SU-DHL-6 (cell line): ENCODE results near the gene JPH4.

ENCODE experiments used
- H2AFZ ChIP-seq: fragments of 200-600 bp; sonication (generic); 2 replicates; pipeline ENCODE4 v1.6.1; 2014; ENCODE audit warnings: low read depth, mild to moderate bottlenecking, moderate library complexity, mixed read lengths, antibody characterized with exemption, low read length; ENCODE audit not compliant: severe bottlenecking
- H3F3A ChIP-seq: fragments of 200-600 bp; shearing (Covaris generic); 2 replicates; pipeline ENCODE4 v1.6.0; 2016; ENCODE audit warnings: antibody characterized with exemption, mild to moderate bottlenecking; ENCODE audit not compliant: insufficient read depth
- H3K27ac ChIP-seq: fragments of 200-600 bp; sonication (generic); 2 replicates; pipeline ENCODE4 v1.5.1; 2016; ENCODE audit warnings: low read depth, mild to moderate bottlenecking, low read length, moderate library complexity, mixed read lengths
- H3K27me3 ChIP-seq: fragments of 200-600 bp; sonication (generic), shearing (Covaris generic); 2 replicates; pipeline ENCODE4 v1.6.0; 2014; ENCODE audit warnings: mild to moderate bottlenecking, low read length
- H3K36me3 ChIP-seq: fragments of 200-600 bp; sonication (generic); 2 replicates; pipeline ENCODE4 v1.6.1; 2014; ENCODE audit warnings: mild to moderate bottlenecking, low read length, mixed read lengths
- H3K4me2 ChIP-seq: fragments of 300-600, 200-600 bp; shearing (Covaris generic), sonication (generic); 2 replicates; pipeline ENCODE4 v1.6.0; 2014; ENCODE audit warnings: low read length, low read depth, mild to moderate bottlenecking; ENCODE audit not compliant: poor library complexity, severe bottlenecking
- H3K4me3 ChIP-seq: fragments of 200-600 bp; sonication (generic); 2 replicates; pipeline ENCODE4 v1.5.1; 2014; ENCODE audit warnings: antibody characterized with exemption, low read length, mild to moderate bottlenecking, mixed read lengths; ENCODE audit not compliant: insufficient read depth, poor library complexity, severe bottlenecking
- H3K79me2 ChIP-seq: fragments of 200-600 bp; sonication (generic); 2 replicates; pipeline ENCODE4 v1.6.1; 2014; ENCODE audit warnings: mild to moderate bottlenecking, low read length, moderate library complexity; ENCODE audit not compliant: insufficient read depth
- H3K9ac ChIP-seq: fragments of 200-600 bp; sonication (generic); 2 replicates; pipeline ENCODE4 v1.7.0; 2014; ENCODE audit warnings: mild to moderate bottlenecking, low read length
- H3K9me2 ChIP-seq: fragments of 200-600 bp; sonication (generic); replicated peaks from 2 replicates; pipeline ENCODE4 v1.6.1; 2014; ENCODE audit warnings: low read length; ENCODE audit not compliant: insufficient read depth
- H3K9me3 ChIP-seq: fragments of 200-600 bp; sonication (generic); 2 replicates; pipeline ENCODE4 v1.6.1; 2014; ENCODE audit warnings: low read length, mixed read lengths; ENCODE audit not compliant: insufficient read depth
- H4K20me1 ChIP-seq: fragments of 200-600 bp; sonication (generic); 2 replicates; pipeline ENCODE4 v1.6.1; 2014; ENCODE audit warnings: low read depth, mild to moderate bottlenecking, antibody characterized with exemption, low read length, moderate library complexity, mixed read lengths
- EZH2phosphoT487 ChIP-seq: fragments of 200-600 bp; sonication (generic), shearing (Covaris generic); conservative IDR thresholded peaks from 2 replicates; pipeline ENCODE4 v1.6.1; 2018; ENCODE audit warnings: mild to moderate bottlenecking, antibody characterized with exemption, low read length, moderate library complexity, mixed read lengths
- TF ChIP-seq, protein P1 (sequence below): fragments of 200-600 bp; sonication (generic); IDR thresholded peaks from one replicate; pipeline ENCODE4 v1.5.1; 2017; ENCODE audit warnings: antibody characterized with exemption, mild to moderate bottlenecking, low read length, moderate library complexity; ENCODE audit not compliant: insufficient read depth, poor library complexity, severe bottlenecking

JPH4 gene

GRCh38 chr14:23624830-23625404 is 46.3 kb upstream of the JPH4 start:
- Histone ChIP-seq H3K9ac (no peak overlapping the region), H3K27me3 (no peaks in the 10 kb centered on the region)

DNA sequence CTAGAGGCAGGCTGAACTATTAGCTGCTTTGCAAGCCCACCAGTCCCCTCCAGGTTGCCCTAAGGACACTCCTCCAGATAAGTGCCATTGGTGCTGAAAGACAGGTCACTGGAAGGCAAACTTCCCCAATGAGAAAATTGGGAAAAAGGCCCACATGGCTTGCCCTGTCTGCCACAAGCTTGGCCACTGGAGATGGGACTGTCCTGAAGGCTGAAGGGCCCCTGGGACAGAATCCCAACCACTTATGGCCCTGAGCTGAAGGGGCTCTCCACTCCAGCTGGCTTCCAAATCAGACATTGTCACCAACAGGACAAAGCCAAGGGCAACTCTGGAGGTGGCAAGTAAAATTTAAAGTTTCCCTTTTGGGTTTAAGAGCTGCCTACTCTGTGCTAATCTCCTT is 45.4 kb upstream of the JPH4 start:
- Histone ChIP-seq H3K36me3 (no peaks in the 10 kb centered on the region), H3K9me3 (peaks cover 23% of the 10 kb centered on the region; the same call in 1 of the 2 replicates), H3K9me2 (no peaks in the 10 kb centered on the region), H3K27me3 (no peaks in the 10 kb centered on the region), H4K20me1 (no peaks in the 10 kb centered on the region), H3K4me2 (no peak overlapping the region), H3K79me2 (no peaks in the 10 kb centered on the region), H3F3A (no peaks in the 10 kb centered on the region), H3K27ac (no peak overlapping the region), H3K9ac (no peak overlapping the region), H2AFZ (no peak overlapping the region), H3K4me3 (no peak overlapping the region)
- TF ChIP-seq EZH2phosphoT487, result no peak
- TF ChIP-seq, protein P1, sequence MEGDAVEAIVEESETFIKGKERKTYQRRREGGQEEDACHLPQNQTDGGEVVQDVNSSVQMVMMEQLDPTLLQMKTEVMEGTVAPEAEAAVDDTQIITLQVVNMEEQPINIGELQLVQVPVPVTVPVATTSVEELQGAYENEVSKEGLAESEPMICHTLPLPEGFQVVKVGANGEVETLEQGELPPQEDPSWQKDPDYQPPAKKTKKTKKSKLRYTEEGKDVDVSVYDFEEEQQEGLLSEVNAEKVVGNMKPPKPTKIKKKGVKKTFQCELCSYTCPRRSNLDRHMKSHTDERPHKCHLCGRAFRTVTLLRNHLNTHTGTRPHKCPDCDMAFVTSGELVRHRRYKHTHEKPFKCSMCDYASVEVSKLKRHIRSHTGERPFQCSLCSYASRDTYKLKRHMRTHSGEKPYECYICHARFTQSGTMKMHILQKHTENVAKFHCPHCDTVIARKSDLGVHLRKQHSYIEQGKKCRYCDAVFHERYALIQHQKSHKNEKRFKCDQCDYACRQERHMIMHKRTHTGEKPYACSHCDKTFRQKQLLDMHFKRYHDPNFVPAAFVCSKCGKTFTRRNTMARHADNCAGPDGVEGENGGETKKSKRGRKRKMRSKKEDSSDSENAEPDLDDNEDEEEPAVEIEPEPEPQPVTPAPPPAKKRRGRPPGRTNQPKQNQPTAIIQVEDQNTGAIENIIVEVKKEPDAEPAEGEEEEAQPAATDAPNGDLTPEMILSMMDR, result no peak

More at GRCh38 chr14:23624830-23625404, 46.3 kb upstream of the JPH4 start:
- no peaks in the 10 kb centered on the region for H4K20me1 ChIP-seq
- no peak overlapping the region for H3K4me3 ChIP-seq
- no peaks in the 10 kb centered on the region for H3K36me3 ChIP-seq
- no peaks in the 10 kb centered on the region for H3F3A ChIP-seq
- H3K4me2 ChIP-seq, result no peak overlapping the region
- no peak overlapping the region for H2AFZ ChIP-seq
- H3K9me2 ChIP-seq, result no peaks in the 10 kb centered on the region
- TF ChIP-seq EZH2phosphoT487, result no peak
- TF ChIP-seq, protein P1, result no peak
- no peaks in the 10 kb centered on the region for H3K79me2 ChIP-seq
- no peak overlapping the region for H3K27ac ChIP-seq
- H3K9me3 ChIP-seq, result peaks cover 23% of the 10 kb centered on the region; the same call in 1 of the 2 replicates

GRCh38 chr14:23622990-23623389 is 44.4 kb upstream of the JPH4 start:
- Histone ChIP-seq H2AFZ (no peak overlapping the region), H3K9me3 (peaks cover 23% of the 10 kb centered on the region; the same call in 1 of the 2 replicates), H3F3A (no peaks in the 10 kb centered on the region), H3K4me3 (no peak overlapping the region), H3K9me2 (no peaks in the 10 kb centered on the region), H3K27me3 (no peaks in the 10 kb centered on the region), H3K36me3 (no peaks in the 10 kb centered on the region), H4K20me1 (no peaks in the 10 kb centered on the region), H3K27ac (no peak overlapping the region), H3K4me2 (no peak overlapping the region), H3K79me2 (no peaks in the 10 kb centered on the region), H3K9ac (no peak overlapping the region)
- TF ChIP-seq, protein P1, result no peak
- no peak for TF ChIP-seq EZH2phosphoT487
